Upper lobe of left lung (tissue), 4 donors: ENCODE data around the gene HS3ST2.

ENCODE experiments used
- CTCF ChIP-seq, 6 experiments: fragments of 450-650 bp in 4 of 6; fragments of 200-600 bp in 2 of 6; sonication (generic) in 2 of 6; IDR thresholded peaks; one replicate each; pipeline ENCODE4 v1.5.1; 2016 to 2019; ENCODE audit warnings: antibody characterized with exemption in 6 of 6
- EP300 ChIP-seq, 4 donors: sonication (generic); formaldehyde crosslinking; IDR thresholded peaks; one replicate each; pipeline ENCODE4 v1.5.1; 2017; ENCODE audit warnings: antibody characterized with exemption in 4 of 4, control low read depth in 2 of 4
- POLR2A ChIP-seq, 4 donors: fragments of 450-650 bp; IDR thresholded peaks; one replicate each; pipeline ENCODE4 v1.5.1; 2016 to 2017; ENCODE audit warnings: antibody characterized with exemption in 4 of 4, mild to moderate bottlenecking in 2 of 4
- POLR2AphosphoS5 ChIP-seq, 2 donors: sonication (generic); formaldehyde crosslinking; IDR thresholded peaks; one replicate each; pipeline ENCODE4 v1.5.1; 2017; ENCODE audit warnings: antibody characterized with exemption in 2 of 2

- TF ChIP-seq CTCF (IDR thresholded peaks at IDR 0.05) (no peak), POLR2A (IDR thresholded peaks at IDR 0.05) (no peak), POLR2AphosphoS5 (IDR thresholded peaks at IDR 0.05) (no peak), EP300 (IDR thresholded peaks at IDR 0.05) (no peak)
These were observed 148.9 kb downstream of the HS3ST2 start for GRCh38 chr16:22962905-22963304.
